HepG2 (cell line): Measurements from ENCODE around the gene RNF150.

Experiments
- BCL3 ChIP-seq: sonication (generic); formaldehyde crosslinking; IDR thresholded peaks from 2 replicates; pipeline ENCODE4 v1.5.1; 2020; ENCODE audit warnings: mild to moderate bottlenecking, missing genetic modification reagents, moderate library complexity
- CBX5 ChIP-seq: sonication (generic); formaldehyde crosslinking; IDR thresholded peaks from 2 replicates; pipeline ENCODE4 v1.4.0; 2020; ENCODE audit warnings: missing genetic modification reagents, borderline replicate concordance
- CTCF ChIP-seq: sonication (generic); formaldehyde crosslinking; IDR thresholded peaks from 2 replicates; pipeline ENCODE4 v1.5.0; 2020; ENCODE audit warnings: mild to moderate bottlenecking, missing genetic modification reagents, moderate library complexity
- MEIS2 ChIP-seq: sonication (generic); formaldehyde crosslinking; IDR thresholded peaks from 2 replicates; pipeline ENCODE4 v1.9.0; 2021; ENCODE audit warnings: mild to moderate bottlenecking, missing genetic modification reagents
- PBX3 ChIP-seq: sonication (generic); formaldehyde crosslinking; IDR thresholded peaks from 2 replicates; pipeline ENCODE4 v1.8.1; 2023; ENCODE audit warnings: missing genetic modification reagents, inconsistent platforms, borderline replicate concordance
- PITX1 ChIP-seq: sonication (generic); formaldehyde crosslinking; IDR thresholded peaks from 2 replicates; pipeline ENCODE4 v1.5.1; 2020; ENCODE audit warnings: mild to moderate bottlenecking, missing genetic modification reagents
- REST ChIP-seq, 2 experiments: IDR thresholded peaks; 2 replicates each; pipeline ENCODE4 v1.6.1; 2011 to 2012; ENCODE audit warnings: low read length in 2 of 2, borderline replicate concordance in 1 of 2, low read depth in 1 of 2, mild to moderate bottlenecking in 1 of 2, moderate library complexity in 1 of 2
- TARDBP ChIP-seq: sonication (generic); formaldehyde crosslinking; IDR thresholded peaks from 2 replicates; pipeline ENCODE4 v1.8.0; 2022; ENCODE audit warnings: mild to moderate bottlenecking, missing genetic modification reagents
- U2AF2 ChIP-seq: fragments of 200-400 bp; formaldehyde crosslinking; IDR thresholded peaks from 2 replicates; pipeline ENCODE4 v1.6.1; 2017; ENCODE audit warnings: low read depth, mild to moderate bottlenecking, low read length
- ZNF232 ChIP-seq: sonication (generic); formaldehyde crosslinking; IDR thresholded peaks from 2 replicates; pipeline ENCODE4 v1.4.0; 2020; ENCODE audit warnings: missing genetic modification reagents, borderline replicate concordance
- ZNF318 ChIP-seq: sonication (generic); formaldehyde crosslinking; IDR thresholded peaks from 2 replicates; pipeline ENCODE4 v1.4.0; 2020; ENCODE audit warnings: mild to moderate bottlenecking, missing genetic modification reagents
- ZNF451 ChIP-seq: sonication (generic); formaldehyde crosslinking; IDR thresholded peaks from 2 replicates; pipeline ENCODE4 v1.5.0; 2020; ENCODE audit warnings: mild to moderate bottlenecking, missing genetic modification reagents

- TF ChIP-seq PITX1, result no peak
- TF ChIP-seq TARDBP (CRISPR knock-in tag), result no peak
- TF ChIP-seq ZNF318 (CRISPR knock-in tag), result no peak
- no peak for TF ChIP-seq PBX3 (CRISPR knock-in tag)
- TF ChIP-seq ZNF451 (CRISPR knock-in tag), result no peak
- no peak for TF ChIP-seq ZNF232 (CRISPR knock-in tag)
- no peak for TF ChIP-seq BCL3 (CRISPR knock-in tag)
- no peak for TF ChIP-seq U2AF2
- no peak for TF ChIP-seq REST (IDR thresholded peaks at IDR 0.05; ENCODE audit: borderline replicate concordance in 1 of 2, low read depth in 1 of 2, low read length in 2 of 2)
- no peak for TF ChIP-seq MEIS2 (CRISPR knock-in tag)
- no peak for TF ChIP-seq CTCF (CRISPR knock-in tag)
- TF ChIP-seq CBX5 (CRISPR knock-in tag), result no peak
Observed at GRCh38 chr4:141090473-141090872, 42.8 kb downstream of the RNF150 start.
